Lung (tissue), 12 donors: ENCODE measurements around the gene LHX6. TPM values are rescaled to one million over a fixed set of nuclear protein-coding genes. Genes with fewer than 3 reads are reported as not detected.

Source experiments
- ATAC-seq: fragments of 200-7000 bp; cut with Tn5 transposase; one replicate; pipeline ENCODE4 v1.9.1; 2020; ENCODE audit warnings: moderate number of reproducible peaks; ENCODE audit not compliant: insufficient read depth, low FRiP score
- DNase-seq, 3 donors: peaks; one replicate each; pipeline ENCODE4 v3.0.0-alpha.2; 2013 to 2017
- H3K27ac ChIP-seq, 2 donors: one replicate each; pipeline ENCODE4 v1.5.1; 2013; ENCODE audit warnings: mild to moderate bottlenecking in 2 of 2, moderate library complexity in 2 of 2, control low read depth in 1 of 2, inconsistent platforms in 1 of 2, low read depth in 1 of 2, low read length in 1 of 2
- H3K27me3 ChIP-seq, 3 donors: one replicate each; pipeline ENCODE4 v1.5.1; 2013; ENCODE audit warnings: low read length in 2 of 3; ENCODE audit not compliant: control insufficient read depth in 3 of 3, insufficient read depth in 3 of 3
- H3K36me3 ChIP-seq, 4 donors: one replicate each; pipeline ENCODE4 v1.5.1; 2013; ENCODE audit warnings: low read length in 4 of 4, mild to moderate bottlenecking in 1 of 4, moderate library complexity in 1 of 4; ENCODE audit not compliant: control insufficient read depth in 4 of 4, insufficient read depth in 4 of 4
- H3K4me1 ChIP-seq, 5 donors: one replicate each; pipeline ENCODE4 v1.5.1; 2013; ENCODE audit warnings: low read length in 5 of 5, mild to moderate bottlenecking in 2 of 5, moderate library complexity in 1 of 5; ENCODE audit not compliant: control insufficient read depth in 5 of 5, insufficient read depth in 5 of 5
- H3K4me3 ChIP-seq: one replicate; pipeline ENCODE4 v1.5.1; 2013; ENCODE audit warnings: mild to moderate bottlenecking, control low read depth, moderate library complexity
- H3K9ac ChIP-seq, 2 donors: one replicate each; pipeline ENCODE4 v1.5.1; 2013; ENCODE audit warnings: low read length in 2 of 2, control low read depth in 1 of 2; ENCODE audit not compliant: insufficient read depth in 1 of 2
- H3K9me3 ChIP-seq, 4 donors: one replicate each; pipeline ENCODE4 v1.5.1; 2013; ENCODE audit warnings: low read length in 3 of 4, mild to moderate bottlenecking in 1 of 4, moderate library complexity in 1 of 4; ENCODE audit not compliant: control insufficient read depth in 4 of 4, insufficient read depth in 3 of 4
- WGBS, 2 donors: extraction: QIAGEN DNeasy Blood & Tissue Kit; methylation state at CpG; one replicate each; pipeline ENCODE4 v1.1.7; 2013; 5-methylcytosine and 5-hydroxymethylcytosine counted together
- polyA plus RNA-seq, 2 donors: library from polyadenylated mRNA; stranded (reverse); fragments of 200-250 nt; gene quantifications; one replicate each; pipeline ENCODE4 v1.2.1, GENCODE V29; 2013
- total RNA-seq, 2 donors: library from RNA; depleted of rRNA in 1 of 2; stranded (reverse); fragments of >200 nt in 1 of 2; gene quantifications; one replicate each; pipeline ENCODE4 v1.2.1, GENCODE V29; 2014 to 2021
- TF ChIP-seq, protein P1 (sequence below): IDR thresholded peaks from 2 replicates; pipeline ENCODE4 v1.5.1; 2012; ENCODE audit warnings: mild to moderate bottlenecking; ENCODE audit errors: control extremely low read depth, extremely low read depth
- donor health status: control.
- donor health status: control.
- donor health status: Bipolar disorder and iron deficiency.
- donor health status: healthy.
- donor health status: DM: yes; HTN: yes; CAD: no.

Gene LHX6
- total and polyA plus RNA-seq, 4 donors, result 3.2 to 11.3 (median 4.3) TPM

DNA sequence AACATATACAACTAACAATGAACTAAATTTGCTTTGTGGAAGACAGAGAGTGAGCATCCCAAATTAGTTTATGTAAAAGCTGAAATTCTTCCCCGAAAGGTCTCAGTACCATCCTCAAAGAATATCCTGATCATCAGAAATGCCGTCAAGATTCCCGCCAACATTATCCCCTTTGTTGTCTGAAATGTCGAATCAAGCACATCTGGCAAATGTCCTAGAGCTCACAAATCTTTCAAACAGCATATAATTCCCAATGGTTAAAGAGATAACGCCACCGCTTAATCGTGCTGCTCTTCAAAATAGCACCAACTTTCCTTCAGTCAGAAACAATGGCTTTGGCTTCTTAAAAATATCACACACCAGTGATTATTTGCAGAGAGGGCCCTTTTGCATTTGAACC, 45.3 kb downstream of the LHX6 start:
- Histone ChIP-seq H3K27me3 (peaks cover 0 to 11% (median 3%) of the 10 kb centered on the region in 3 donors), H3K36me3 (no peaks in the 10 kb centered on the region)
- 76% methylated on average over 7 of the region's 7 CpGs for WGBS, 2 donors

DNA sequence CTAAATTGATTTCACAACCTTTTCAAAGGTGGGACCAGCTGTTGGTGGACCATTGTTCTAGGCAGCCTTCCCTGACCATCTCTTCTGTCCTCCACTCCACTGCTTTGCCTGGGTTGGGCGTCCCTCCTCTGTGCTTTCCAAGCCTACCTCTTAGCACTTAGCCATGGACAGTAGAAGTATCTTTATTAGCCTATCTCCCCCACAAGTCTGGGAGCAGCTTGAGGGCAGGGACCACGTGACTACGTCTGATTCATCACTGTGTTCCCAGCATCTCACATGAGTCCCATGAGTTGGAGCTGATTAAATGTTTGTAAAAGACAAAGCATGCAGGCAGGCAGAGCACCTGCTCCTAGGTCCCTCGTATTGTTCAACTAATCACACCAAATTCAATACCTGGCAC, 48.1 kb downstream of the LHX6 start:
- DNase-seq (no peak), ATAC-seq (no peak)
- H3K4me1 ChIP-seq, result no peaks in the 10 kb centered on the region
- no peak overlapping the region for H3K9ac ChIP-seq
- WGBS, 2 donors, result 56 to 65% methylated on average over 4 of the region's 4 CpGs
- H3K9me3 ChIP-seq, result no peaks in the 10 kb centered on the region
- TF ChIP-seq, protein P1, sequence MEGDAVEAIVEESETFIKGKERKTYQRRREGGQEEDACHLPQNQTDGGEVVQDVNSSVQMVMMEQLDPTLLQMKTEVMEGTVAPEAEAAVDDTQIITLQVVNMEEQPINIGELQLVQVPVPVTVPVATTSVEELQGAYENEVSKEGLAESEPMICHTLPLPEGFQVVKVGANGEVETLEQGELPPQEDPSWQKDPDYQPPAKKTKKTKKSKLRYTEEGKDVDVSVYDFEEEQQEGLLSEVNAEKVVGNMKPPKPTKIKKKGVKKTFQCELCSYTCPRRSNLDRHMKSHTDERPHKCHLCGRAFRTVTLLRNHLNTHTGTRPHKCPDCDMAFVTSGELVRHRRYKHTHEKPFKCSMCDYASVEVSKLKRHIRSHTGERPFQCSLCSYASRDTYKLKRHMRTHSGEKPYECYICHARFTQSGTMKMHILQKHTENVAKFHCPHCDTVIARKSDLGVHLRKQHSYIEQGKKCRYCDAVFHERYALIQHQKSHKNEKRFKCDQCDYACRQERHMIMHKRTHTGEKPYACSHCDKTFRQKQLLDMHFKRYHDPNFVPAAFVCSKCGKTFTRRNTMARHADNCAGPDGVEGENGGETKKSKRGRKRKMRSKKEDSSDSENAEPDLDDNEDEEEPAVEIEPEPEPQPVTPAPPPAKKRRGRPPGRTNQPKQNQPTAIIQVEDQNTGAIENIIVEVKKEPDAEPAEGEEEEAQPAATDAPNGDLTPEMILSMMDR, result no peak
- peaks cover 0 to 11% (median 3%) of the 10 kb centered on the region in 3 donors for H3K27me3 ChIP-seq
- H3K4me3 ChIP-seq, result no peak overlapping the region
- no peak overlapping the region for H3K27ac ChIP-seq
- H3K36me3 ChIP-seq, result no peaks in the 10 kb centered on the region

More for the DNA sequence above, 45.3 kb downstream of the LHX6 start:
- ATAC-seq (no peak), DNase-seq (no peak)
- TF ChIP-seq, protein P1, result no peak
- H3K9ac ChIP-seq, result no peak overlapping the region
- H3K4me1 ChIP-seq, result no peaks in the 10 kb centered on the region
- no peaks in the 10 kb centered on the region for H3K9me3 ChIP-seq
- H3K27ac ChIP-seq, result no peak overlapping the region
- no peak overlapping the region for H3K4me3 ChIP-seq

DNA sequence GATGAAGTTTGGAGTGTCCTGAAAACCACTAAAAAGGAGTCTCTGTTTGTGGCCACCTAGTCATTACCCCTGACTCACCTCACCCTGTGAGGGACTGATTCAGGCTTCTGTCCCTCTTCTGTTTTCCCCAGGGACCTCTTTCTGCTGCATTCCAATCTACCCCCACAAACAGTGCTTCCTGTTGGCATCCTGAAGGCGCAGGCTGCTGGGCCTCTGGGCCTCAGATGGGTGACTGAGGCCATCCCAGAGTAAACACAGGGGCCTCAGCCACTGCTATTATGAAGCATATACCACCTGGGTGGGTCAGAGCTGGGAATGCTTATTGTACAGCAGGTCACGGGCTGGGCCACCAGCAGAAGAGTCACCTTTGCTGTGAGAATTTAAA, 49.1 kb downstream of the LHX6 start:
- WGBS, 2 donors, result 84 to 91% methylated on average over 2 of the region's 2 CpGs
- DNase-seq, result no peak
- no peak for ATAC-seq
- Histone ChIP-seq H3K27me3 (peaks cover 0 to 11% (median 3%) of the 10 kb centered on the region in 3 donors), H3K9ac (no peak overlapping the region), H3K4me1 (no peaks in the 10 kb centered on the region), H3K27ac (no peak overlapping the region), H3K9me3 (no peaks in the 10 kb centered on the region), H3K4me3 (no peak overlapping the region), H3K36me3 (no peaks in the 10 kb centered on the region)
- TF ChIP-seq, protein P1, result no peak

DNA sequence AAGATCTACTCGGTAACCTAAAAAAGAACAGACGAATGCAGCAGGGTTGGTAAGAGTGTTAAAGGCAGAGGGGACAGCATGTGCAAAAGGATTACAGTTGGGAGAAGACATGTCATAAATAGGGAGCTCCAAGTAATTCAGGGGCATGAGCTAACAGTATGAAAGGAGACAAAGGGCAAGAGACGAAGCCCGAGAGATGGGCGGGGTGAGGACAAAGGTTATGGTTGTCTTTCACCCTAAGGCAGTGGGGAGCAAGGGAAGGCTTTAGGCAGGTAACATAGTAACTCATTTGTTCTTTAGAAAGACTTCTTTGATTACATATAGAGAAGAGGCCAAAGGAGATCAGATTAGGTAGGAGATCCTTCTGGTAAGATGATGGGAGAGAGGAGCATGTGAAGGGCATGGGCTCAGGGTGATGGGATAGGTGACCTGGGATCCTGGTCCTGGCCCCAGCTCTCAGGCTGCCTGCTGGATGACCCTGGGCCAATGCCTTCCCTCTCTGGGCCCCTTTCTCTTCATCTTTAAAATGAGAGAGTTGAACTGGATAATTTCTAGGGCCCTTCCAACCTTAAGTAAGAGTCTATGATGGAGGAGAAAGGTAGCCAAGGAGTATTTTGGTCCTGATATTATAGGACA, 49.6 kb downstream of the LHX6 start:
- WGBS, 2 donors, result 90 to 96% methylated on average over 5 of the region's 5 CpGs
- no peak for ATAC-seq
- no peaks in the 10 kb centered on the region for H3K36me3 ChIP-seq
- no peak overlapping the region for H3K4me3 ChIP-seq
- no peak overlapping the region for H3K9ac ChIP-seq
- peaks cover 0 to 8% (median 3%) of the 10 kb centered on the region in 3 donors for H3K27me3 ChIP-seq
- TF ChIP-seq, protein P1, result no peak
- no peak for DNase-seq
- no peak overlapping the region for H3K27ac ChIP-seq
- no peaks in the 10 kb centered on the region for H3K4me1 ChIP-seq
- H3K9me3 ChIP-seq, result no peaks in the 10 kb centered on the region
